SK-N-SH (cell line): ENCODE measurements around the gene SFT2D3.

Experiments used
- GABPA ChIP-seq: IDR thresholded peaks from 2 replicates; pipeline ENCODE4 v1.4.0; 2012; ENCODE audit warnings: low read depth, mild to moderate bottlenecking
- POLR2AphosphoS5 ChIP-seq: IDR thresholded peaks from 2 replicates; pipeline ENCODE4 v1.6.1; 2012; ENCODE audit warnings: low read depth, low read length
- RAD21 ChIP-seq: IDR thresholded peaks from 2 replicates; pipeline ENCODE4 v1.6.1; 2012; ENCODE audit warnings: mild to moderate bottlenecking, low read length
- RXRA ChIP-seq: IDR thresholded peaks from 2 replicates; pipeline ENCODE4 v1.4.0; 2012; ENCODE audit warnings: low read depth, mild to moderate bottlenecking, borderline replicate concordance
- TAF1 ChIP-seq: IDR thresholded peaks from 2 replicates; pipeline ENCODE4 v1.6.1; 2012; ENCODE audit warnings: low read depth, mild to moderate bottlenecking, low read length, moderate library complexity, borderline replicate concordance
- TF ChIP-seq, protein P1 (sequence below): fragments of 200-600 bp; sonication (generic); IDR thresholded peaks from 2 replicates; pipeline ENCODE4 v1.6.1; 2017; ENCODE audit warnings: antibody characterized with exemption, mild to moderate bottlenecking, moderate library complexity
- TF ChIP-seq, protein P2 (sequence below): IDR thresholded peaks from 2 replicates; pipeline ENCODE4 v1.6.1; 2012; ENCODE audit warnings: mild to moderate bottlenecking, low read depth, low read length, moderate library complexity
- TF ChIP-seq, protein P3 (sequence below): IDR thresholded peaks from 2 replicates; pipeline ENCODE4 v1.4.0; 2012; ENCODE audit warnings: low read depth
- TF ChIP-seq, protein P4 (sequence below): IDR thresholded peaks from 2 replicates; pipeline ENCODE4; 2012

DNA sequence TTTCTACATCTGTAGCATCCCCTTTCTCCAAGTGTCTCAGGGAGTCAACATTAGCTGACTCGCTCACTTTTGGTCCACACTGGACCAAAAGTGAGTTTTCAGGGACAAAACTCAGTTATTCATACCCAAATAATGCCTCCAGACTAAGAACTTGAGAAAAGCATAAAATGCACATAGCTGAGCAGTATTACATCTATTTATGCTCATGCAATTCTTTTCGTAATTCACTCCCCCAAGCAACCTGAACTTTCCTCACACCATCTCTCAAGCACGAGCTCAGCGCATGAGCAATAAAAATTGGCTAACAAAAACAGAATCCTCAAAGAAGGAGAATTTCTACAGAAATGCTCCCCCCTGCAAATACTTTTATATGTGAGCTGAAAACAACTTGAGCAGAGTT lies 17.0 kb downstream of the SFT2D3 start:
- TF ChIP-seq, protein P1, sequence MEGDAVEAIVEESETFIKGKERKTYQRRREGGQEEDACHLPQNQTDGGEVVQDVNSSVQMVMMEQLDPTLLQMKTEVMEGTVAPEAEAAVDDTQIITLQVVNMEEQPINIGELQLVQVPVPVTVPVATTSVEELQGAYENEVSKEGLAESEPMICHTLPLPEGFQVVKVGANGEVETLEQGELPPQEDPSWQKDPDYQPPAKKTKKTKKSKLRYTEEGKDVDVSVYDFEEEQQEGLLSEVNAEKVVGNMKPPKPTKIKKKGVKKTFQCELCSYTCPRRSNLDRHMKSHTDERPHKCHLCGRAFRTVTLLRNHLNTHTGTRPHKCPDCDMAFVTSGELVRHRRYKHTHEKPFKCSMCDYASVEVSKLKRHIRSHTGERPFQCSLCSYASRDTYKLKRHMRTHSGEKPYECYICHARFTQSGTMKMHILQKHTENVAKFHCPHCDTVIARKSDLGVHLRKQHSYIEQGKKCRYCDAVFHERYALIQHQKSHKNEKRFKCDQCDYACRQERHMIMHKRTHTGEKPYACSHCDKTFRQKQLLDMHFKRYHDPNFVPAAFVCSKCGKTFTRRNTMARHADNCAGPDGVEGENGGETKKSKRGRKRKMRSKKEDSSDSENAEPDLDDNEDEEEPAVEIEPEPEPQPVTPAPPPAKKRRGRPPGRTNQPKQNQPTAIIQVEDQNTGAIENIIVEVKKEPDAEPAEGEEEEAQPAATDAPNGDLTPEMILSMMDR = no peak
- TF ChIP-seq POLR2AphosphoS5 (no peak), GABPA (no peak), RXRA (no peak), TAF1 (no peak), RAD21 (no peak)
- TF ChIP-seq, protein P2, sequence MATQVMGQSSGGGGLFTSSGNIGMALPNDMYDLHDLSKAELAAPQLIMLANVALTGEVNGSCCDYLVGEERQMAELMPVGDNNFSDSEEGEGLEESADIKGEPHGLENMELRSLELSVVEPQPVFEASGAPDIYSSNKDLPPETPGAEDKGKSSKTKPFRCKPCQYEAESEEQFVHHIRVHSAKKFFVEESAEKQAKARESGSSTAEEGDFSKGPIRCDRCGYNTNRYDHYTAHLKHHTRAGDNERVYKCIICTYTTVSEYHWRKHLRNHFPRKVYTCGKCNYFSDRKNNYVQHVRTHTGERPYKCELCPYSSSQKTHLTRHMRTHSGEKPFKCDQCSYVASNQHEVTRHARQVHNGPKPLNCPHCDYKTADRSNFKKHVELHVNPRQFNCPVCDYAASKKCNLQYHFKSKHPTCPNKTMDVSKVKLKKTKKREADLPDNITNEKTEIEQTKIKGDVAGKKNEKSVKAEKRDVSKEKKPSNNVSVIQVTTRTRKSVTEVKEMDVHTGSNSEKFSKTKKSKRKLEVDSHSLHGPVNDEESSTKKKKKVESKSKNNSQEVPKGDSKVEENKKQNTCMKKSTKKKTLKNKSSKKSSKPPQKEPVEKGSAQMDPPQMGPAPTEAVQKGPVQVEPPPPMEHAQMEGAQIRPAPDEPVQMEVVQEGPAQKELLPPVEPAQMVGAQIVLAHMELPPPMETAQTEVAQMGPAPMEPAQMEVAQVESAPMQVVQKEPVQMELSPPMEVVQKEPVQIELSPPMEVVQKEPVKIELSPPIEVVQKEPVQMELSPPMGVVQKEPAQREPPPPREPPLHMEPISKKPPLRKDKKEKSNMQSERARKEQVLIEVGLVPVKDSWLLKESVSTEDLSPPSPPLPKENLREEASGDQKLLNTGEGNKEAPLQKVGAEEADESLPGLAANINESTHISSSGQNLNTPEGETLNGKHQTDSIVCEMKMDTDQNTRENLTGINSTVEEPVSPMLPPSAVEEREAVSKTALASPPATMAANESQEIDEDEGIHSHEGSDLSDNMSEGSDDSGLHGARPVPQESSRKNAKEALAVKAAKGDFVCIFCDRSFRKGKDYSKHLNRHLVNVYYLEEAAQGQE = no peak
- TF ChIP-seq, protein P3, sequence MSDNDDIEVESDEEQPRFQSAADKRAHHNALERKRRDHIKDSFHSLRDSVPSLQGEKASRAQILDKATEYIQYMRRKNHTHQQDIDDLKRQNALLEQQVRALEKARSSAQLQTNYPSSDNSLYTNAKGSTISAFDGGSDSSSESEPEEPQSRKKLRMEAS = no peak
- TF ChIP-seq, protein P4, sequence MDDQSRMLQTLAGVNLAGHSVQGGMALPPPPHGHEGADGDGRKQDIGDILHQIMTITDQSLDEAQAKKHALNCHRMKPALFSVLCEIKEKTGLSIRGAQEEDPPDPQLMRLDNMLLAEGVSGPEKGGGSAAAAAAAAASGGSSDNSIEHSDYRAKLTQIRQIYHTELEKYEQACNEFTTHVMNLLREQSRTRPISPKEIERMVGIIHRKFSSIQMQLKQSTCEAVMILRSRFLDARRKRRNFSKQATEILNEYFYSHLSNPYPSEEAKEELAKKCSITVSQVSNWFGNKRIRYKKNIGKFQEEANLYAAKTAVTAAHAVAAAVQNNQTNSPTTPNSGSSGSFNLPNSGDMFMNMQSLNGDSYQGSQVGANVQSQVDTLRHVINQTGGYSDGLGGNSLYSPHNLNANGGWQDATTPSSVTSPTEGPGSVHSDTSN = no peak
